Naive thymus-derived CD8-positive, alpha-beta T cell (primary cell): ENCODE measurements around the gene DNAH11. TPM values are rescaled to one million over a fixed set of nuclear protein-coding genes. Genes with fewer than 3 reads are reported as not detected.

ENCODE experiments used
- ATAC-seq, 2 donors: fragments of 150-1000 bp; cut with Tn5 transposase in 1 of 2; sonication (Bioruptor Pico), chemical (Tn5 transposase) in 1 of 2; 1 replicate in 1 of 2; 2 replicates in 1 of 2; pipeline ENCODE4 v1.10.0; 2021; ENCODE audit warnings: mild to moderate bottlenecking in 2 of 2, moderate library complexity in 2 of 2
- POLR2A ChIA-PET: fragments of 350-600 bp; sonication (Branson Sonifier 250); formaldehyde crosslinking; loops from one replicate; lab custom pipeline; 2021; ENCODE audit warnings: antibody characterized with exemption; lab: Charles Lee
- DNase-seq, 10 donors: peaks; one replicate each; pipeline versions ENCODE4 v3.0.0 to v3.0.0-alpha.2; 2020 to 2022
- H3K27ac Mint-ChIP-seq, 10 donors: one replicate each; pipeline ENCODE4 v1.8.0; 2020 to 2022; ENCODE audit warnings: mild to moderate bottlenecking in 10 of 10, mixed read lengths in 10 of 10, moderate library complexity in 4 of 10, inconsistent platforms in 1 of 10
- H3K27me3 Mint-ChIP-seq, 5 donors: one replicate each; pipeline ENCODE4 v1.8.0; 2021 to 2022; ENCODE audit warnings: mixed read lengths in 5 of 5
- H3K36me3 Mint-ChIP-seq, 3 donors: one replicate each; pipeline ENCODE4 v1.8.0; 2020 to 2022; ENCODE audit warnings: mixed read lengths in 3 of 3, mild to moderate bottlenecking in 2 of 3, inconsistent platforms in 1 of 3
- H3K4me1 Mint-ChIP-seq, 4 donors: one replicate each; pipeline ENCODE4 v1.8.0; 2021 to 2022; ENCODE audit warnings: mixed read lengths in 4 of 4
- H3K4me3 Mint-ChIP-seq, 10 donors: one replicate each; pipeline ENCODE4 v1.8.0; 2020 to 2022; ENCODE audit warnings: mild to moderate bottlenecking in 10 of 10, mixed read lengths in 10 of 10, moderate library complexity in 6 of 10, inconsistent platforms in 1 of 10
- H3K9me3 Mint-ChIP-seq, 9 donors: one replicate each; pipeline ENCODE4 v1.8.0; 2020 to 2022; ENCODE audit warnings: mixed read lengths in 9 of 9, mild to moderate bottlenecking in 3 of 9, inconsistent platforms in 1 of 9, moderate library complexity in 1 of 9
- polyA plus RNA-seq, 3 donors: library from polyadenylated mRNA; unstranded; fragments of 300-500 nt; fragmentation: Illumina TruSeq; gene quantifications; one replicate each; pipeline ENCODE4 v1.2.3, GENCODE V29; 2021
- total RNA-seq, 8 experiments: library from RNA in 2 of 8; stranded (reverse) in 2 of 8; gene quantifications; one replicate each; pipeline ENCODE4 v1.2.3 and lab custom pipeline; 2021 to 2026

Gene DNAH11
- total and polyA plus RNA-seq, 5 experiments from 2014 or later = 0.19 to 0.44 (median 0.23) TPM; not detected in 2

DNA sequence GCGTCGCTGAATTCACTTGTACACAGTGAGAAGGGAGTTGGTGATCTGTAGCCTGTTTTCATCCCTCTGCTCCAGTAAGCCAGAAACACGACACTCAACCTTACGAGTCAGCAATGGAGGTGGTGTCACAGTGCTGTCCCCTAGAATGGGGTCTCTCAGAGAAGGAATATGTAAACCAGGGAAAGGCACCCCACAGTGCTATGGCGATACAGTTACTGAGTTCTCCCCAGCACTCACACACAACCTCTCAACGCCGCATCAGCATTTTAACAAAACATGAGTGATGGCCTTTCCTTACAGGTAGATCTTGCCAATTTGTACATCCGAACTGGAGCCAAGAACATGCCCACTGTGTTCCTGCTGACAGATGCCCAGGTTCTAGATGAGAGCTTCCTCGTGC lies 206.5 kb downstream of the DNAH11 start:
- H3K4me1 Mint-ChIP-seq = no peaks in the 10 kb centered on the region
- H3K27me3 Mint-ChIP-seq = peaks cover 0 to 1% (median 0%) of the 10 kb centered on the region in 5 donors
- no peaks in the 10 kb centered on the region for H3K9me3 Mint-ChIP-seq
- ATAC-seq = no peak
- no peaks in the 10 kb centered on the region for H3K36me3 Mint-ChIP-seq
- H3K4me3 Mint-ChIP-seq = no peak overlapping the region
- no peak overlapping the region for H3K27ac Mint-ChIP-seq
- no peak for DNase-seq
- POLR2A ChIA-PET = no interaction called here

DNA sequence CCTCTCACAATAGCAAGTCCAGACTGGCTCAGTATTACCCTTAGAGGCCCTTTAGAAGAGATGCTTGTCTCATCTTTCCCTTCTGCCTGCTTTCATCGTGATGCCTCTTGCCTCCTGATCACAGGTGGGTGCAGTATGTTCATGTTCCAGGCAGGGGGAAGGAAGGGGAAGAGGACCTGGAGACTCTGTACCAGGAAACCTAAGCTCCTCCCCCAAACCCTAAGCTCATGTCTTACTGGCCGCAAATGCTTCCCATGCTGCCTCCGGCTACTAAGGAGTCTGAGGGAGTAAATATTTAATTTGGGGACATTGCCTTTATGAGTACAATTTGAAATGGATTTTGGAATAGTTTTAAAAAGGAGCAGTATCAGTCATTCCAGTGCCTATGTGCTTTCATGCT lies 210.2 kb downstream of the DNAH11 start:
- POLR2A ChIA-PET = no interaction called here
- Mint-ChIP-seq H3K36me3 (no peaks in the 10 kb centered on the region), H3K27me3 (peaks cover 1 to 17% (median 4%) of the 10 kb centered on the region in 5 donors)

DNA sequence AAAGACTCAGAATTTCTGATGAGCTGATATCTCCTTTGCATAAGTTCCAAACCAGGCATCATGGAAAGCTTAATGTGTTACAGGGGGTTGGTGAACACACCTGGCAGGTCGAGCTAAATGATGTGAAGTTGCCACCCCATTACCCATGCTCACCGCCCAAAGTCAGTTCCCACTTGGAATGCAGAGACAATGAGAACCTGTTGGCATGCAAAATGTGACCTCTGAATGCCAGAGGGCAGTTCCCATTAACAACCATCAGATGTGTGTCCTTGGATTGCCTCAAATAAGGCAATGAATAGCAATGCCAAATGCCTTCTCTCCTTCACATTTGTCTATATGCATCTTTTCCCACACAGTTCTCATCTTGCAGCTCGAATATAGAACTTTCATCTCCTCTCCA lies 212.1 kb downstream of the DNAH11 start:
- POLR2A ChIA-PET = no interaction called here
- H3K36me3 Mint-ChIP-seq = no peaks in the 10 kb centered on the region
- peaks cover 3 to 29% (median 8%) of the 10 kb centered on the region in 5 donors for H3K27me3 Mint-ChIP-seq
- H3K9me3 Mint-ChIP-seq = no peaks in the 10 kb centered on the region
- DNase-seq = no peak
- no peak overlapping the region for H3K4me3 Mint-ChIP-seq
- H3K4me1 Mint-ChIP-seq = no peaks in the 10 kb centered on the region
- no peak for ATAC-seq
- no peak overlapping the region for H3K27ac Mint-ChIP-seq

More for the DNA sequence above, 210.2 kb downstream of the DNAH11 start:
- Mint-ChIP-seq H3K9me3 (no peaks in the 10 kb centered on the region), H3K4me3 (no peak overlapping the region), H3K4me1 (no peaks in the 10 kb centered on the region), H3K27ac (no peak overlapping the region)
- ATAC-seq (no peak), DNase-seq (no peak)

DNA sequence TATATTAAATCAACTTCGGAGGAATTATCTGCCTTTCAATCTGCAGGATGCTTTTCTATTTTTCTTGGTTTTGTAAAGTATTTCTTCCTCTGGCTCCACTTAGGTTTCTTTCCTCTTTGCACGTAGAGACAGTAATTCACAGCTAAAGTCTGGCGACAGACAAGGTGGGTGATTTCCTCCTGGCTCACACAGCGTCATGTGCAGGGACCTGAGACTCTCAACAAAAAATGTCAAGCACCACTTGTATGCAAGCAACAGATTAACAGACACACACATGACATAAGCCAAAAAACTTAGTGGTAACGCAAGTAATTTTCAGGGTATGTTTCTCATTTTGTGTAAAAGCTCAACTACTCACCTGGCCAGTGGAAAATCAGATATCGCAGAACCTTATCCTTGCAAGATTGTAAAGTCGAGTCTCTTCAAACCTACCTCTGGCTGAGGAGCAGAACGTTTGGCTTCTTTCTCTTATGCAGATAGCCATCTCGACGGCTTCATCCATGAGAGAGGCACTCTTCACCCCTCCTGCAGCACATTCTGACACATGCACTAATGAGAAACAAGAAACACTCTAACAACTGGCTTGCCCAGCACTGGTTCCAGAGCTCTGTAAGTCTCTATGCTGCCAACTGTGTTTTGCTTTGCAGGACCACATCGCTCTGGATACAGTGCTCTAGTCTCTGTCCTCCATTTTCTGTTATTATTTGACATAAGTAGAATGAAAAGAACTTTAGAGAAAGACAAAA lies 214.9 kb downstream of the DNAH11 start:
- Mint-ChIP-seq H3K9me3 (no peaks in the 10 kb centered on the region), H3K36me3 (no peaks in the 10 kb centered on the region), H3K27me3 (peaks cover 2 to 29% (median 8%) of the 10 kb centered on the region in 5 donors), H3K27ac (peak overlapping the region in 1 of 10 donors; percentile 65), H3K4me1 (no peaks in the 10 kb centered on the region), H3K4me3 (no peak overlapping the region)
- POLR2A ChIA-PET = no interaction called here
- no peak for DNase-seq
- no peak for ATAC-seq

DNA sequence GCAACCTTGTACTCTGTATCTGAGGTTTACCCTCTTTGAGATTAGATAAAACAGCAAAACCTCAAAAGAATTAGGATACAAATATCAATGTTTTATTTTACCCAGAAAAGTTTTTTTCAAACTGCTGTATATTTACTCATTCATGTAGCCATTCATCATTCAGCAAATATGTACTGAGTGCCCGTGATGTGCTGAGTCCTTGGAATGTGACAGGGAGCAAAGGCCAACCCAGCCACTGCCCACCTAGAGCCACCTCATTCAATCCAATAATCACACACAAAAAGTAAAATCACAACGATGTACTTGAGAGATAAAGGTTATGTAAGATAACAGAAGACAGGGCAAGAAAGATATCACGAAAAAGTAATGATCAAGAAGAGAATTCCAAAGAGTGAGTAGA lies 215.4 kb downstream of the DNAH11 start:
- H3K36me3 Mint-ChIP-seq = no peaks in the 10 kb centered on the region
- peaks cover 2 to 29% (median 8%) of the 10 kb centered on the region in 5 donors for H3K27me3 Mint-ChIP-seq
- POLR2A ChIA-PET = no interaction called here
- H3K4me1 Mint-ChIP-seq = no peaks in the 10 kb centered on the region
- DNase-seq (no peak), ATAC-seq (no peak)
- no peak overlapping the region for H3K27ac Mint-ChIP-seq
- no peaks in the 10 kb centered on the region for H3K9me3 Mint-ChIP-seq
- H3K4me3 Mint-ChIP-seq = no peak overlapping the region

GRCh38 chr7:21762469-21762868 lies 219.6 kb downstream of the DNAH11 start:
- Mint-ChIP-seq H3K36me3 (no peaks in the 10 kb centered on the region), H3K27ac (no peak overlapping the region), H3K9me3 (no peaks in the 10 kb centered on the region), H3K27me3 (peaks cover 2 to 18% (median 6%) of the 10 kb centered on the region in 5 donors), H3K4me3 (no peak overlapping the region), H3K4me1 (no peaks in the 10 kb centered on the region)
- DNase-seq (no peak), ATAC-seq (no peak)
- POLR2A ChIA-PET = no interaction called here

DNA sequence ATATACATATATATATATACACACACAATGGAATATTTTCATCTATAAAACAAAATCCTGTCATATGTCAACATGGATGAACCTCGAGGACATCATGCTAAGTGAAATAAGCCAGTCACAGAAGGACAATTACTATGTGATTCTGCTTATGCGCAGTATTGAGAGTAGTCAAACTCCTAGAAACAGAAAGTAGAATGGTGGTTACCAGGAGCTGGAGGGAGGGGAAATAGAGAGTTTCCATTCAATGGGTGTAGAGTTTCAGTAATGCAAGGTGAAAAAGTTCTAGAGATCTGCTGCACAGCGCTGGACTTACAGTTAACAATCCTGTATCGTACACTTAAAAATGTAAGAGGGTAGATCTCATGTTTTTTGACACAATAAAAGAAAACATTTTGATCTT lies 221.0 kb downstream of the DNAH11 start:
- POLR2A ChIA-PET = no interaction called here
- H3K4me1 Mint-ChIP-seq = no peaks in the 10 kb centered on the region
- H3K4me3 Mint-ChIP-seq = no peak overlapping the region
- H3K36me3 Mint-ChIP-seq = no peaks in the 10 kb centered on the region
- H3K9me3 Mint-ChIP-seq = no peaks in the 10 kb centered on the region
- no peak for DNase-seq
- H3K27me3 Mint-ChIP-seq = peaks cover 0 to 4% (median 2%) of the 10 kb centered on the region in 5 donors
- no peak overlapping the region for H3K27ac Mint-ChIP-seq
- ATAC-seq = no peak

DNA sequence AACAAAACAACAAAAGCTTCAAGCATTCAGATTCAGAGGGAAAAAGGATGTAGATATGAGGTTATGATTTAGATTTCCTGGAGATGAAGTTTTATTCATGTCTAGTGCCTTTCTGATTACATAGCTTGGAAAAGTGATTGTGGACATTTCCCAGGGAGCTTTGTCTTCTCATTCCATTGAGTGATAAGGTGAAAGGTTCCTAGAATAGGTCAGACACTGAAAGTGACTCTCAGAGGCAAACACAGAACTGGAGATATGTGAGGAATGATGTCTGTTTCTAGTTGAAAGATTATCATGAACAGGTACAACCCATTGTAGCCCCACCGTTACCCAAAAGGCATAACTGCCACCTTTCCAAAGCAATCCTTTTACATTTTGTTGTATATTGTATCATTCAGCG lies 223.4 kb downstream of the DNAH11 start:
- Mint-ChIP-seq H3K27me3 (peaks cover 0 to 2% (median 0%) of the 10 kb centered on the region in 5 donors), H3K4me1 (no peaks in the 10 kb centered on the region), H3K4me3 (no peak overlapping the region), H3K36me3 (no peaks in the 10 kb centered on the region), H3K27ac (no peak overlapping the region), H3K9me3 (no peaks in the 10 kb centered on the region)
- DNase-seq (no peak), ATAC-seq (no peak)
- POLR2A ChIA-PET = no interaction called here

- peaks cover 0 to 3% (median 2%) of the 10 kb centered on the region in 4 donors for H3K4me1 Mint-ChIP-seq
- H3K36me3 Mint-ChIP-seq = no peaks in the 10 kb centered on the region
- H3K27me3 Mint-ChIP-seq = peaks cover 0 to 4% (median 0%) of the 10 kb centered on the region in 5 donors
- H3K27ac Mint-ChIP-seq = no peak overlapping the region
- H3K4me3 Mint-ChIP-seq = no peak overlapping the region
- POLR2A ChIA-PET = no interaction called here
- H3K9me3 Mint-ChIP-seq = no peaks in the 10 kb centered on the region
- ATAC-seq = no peak
- peak in 2 of 10 donors; percentile 2 to 4 for DNase-seq
Measured at GRCh38 chr7:21767300-21767900, 224.6 kb downstream of the DNAH11 start.

DNA sequence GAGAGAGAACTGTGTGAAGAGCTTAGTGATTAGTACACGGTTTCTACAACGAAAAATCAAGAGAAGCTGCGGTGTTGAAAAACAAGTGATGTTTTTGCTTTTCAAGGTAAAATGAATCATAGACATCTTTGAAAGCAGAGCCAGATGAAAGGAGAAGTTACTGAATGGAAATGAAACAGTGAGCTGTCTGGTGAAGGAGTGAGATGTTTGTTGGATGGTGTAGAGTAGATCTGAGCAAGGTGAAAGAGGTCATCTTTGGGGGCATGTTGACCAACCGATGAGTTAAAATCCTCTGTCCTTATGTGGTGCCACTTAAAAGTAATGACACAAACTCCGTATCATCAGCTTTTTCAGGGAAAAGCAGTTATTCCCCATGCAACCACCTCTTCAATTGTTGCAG lies 225.4 kb downstream of the DNAH11 start:
- H3K27ac Mint-ChIP-seq = no peak overlapping the region
- H3K27me3 Mint-ChIP-seq = peaks cover 0 to 4% (median 0%) of the 10 kb centered on the region in 5 donors
- POLR2A ChIA-PET = no interaction called here
- ATAC-seq (no peak), DNase-seq (no peak)
- H3K4me3 Mint-ChIP-seq = no peak overlapping the region
- H3K36me3 Mint-ChIP-seq = no peaks in the 10 kb centered on the region
- H3K4me1 Mint-ChIP-seq = peaks cover 0 to 3% (median 2%) of the 10 kb centered on the region in 4 donors
- no peaks in the 10 kb centered on the region for H3K9me3 Mint-ChIP-seq

DNA sequence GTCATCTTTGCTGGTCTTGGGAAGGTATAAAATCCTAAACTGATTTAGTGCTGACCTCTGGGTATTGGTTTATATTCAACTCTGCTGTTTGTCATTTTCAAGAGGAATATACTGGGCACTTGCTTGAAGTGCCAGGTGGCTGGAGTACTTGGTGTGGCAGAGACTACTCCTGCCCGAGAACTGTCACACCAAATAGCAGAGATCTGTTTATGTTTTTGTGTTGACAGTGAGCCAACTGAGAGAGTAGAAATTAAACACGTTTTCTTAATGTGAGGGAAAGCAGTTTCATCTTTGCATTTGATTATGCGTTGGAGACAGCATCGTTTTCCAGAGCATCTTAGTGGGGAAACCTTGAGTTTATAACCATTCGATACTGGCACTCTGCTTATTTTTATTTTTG lies 228.4 kb downstream of the DNAH11 start:
- DNase-seq (no peak), ATAC-seq (no peak)
- Mint-ChIP-seq H3K9me3 (no peaks in the 10 kb centered on the region), H3K4me3 (no peak overlapping the region), H3K4me1 (peaks cover 0 to 3% (median 2%) of the 10 kb centered on the region in 4 donors), H3K27ac (peak overlapping the region in 1 of 10 donors; percentile 6), H3K36me3 (no peaks in the 10 kb centered on the region), H3K27me3 (peaks cover 0 to 14% (median 6%) of the 10 kb centered on the region in 5 donors)
- POLR2A ChIA-PET = no interaction called here

GRCh38 chr7:21771906-21772610 lies 229.2 kb downstream of the DNAH11 start:
- Mint-ChIP-seq H3K4me1 (peaks cover 0 to 3% (median 2%) of the 10 kb centered on the region in 4 donors), H3K36me3 (no peaks in the 10 kb centered on the region), H3K27me3 (peaks cover 0 to 14% (median 6%) of the 10 kb centered on the region in 5 donors), H3K9me3 (no peaks in the 10 kb centered on the region), H3K4me3 (no peak overlapping the region), H3K27ac (no peak overlapping the region)
- POLR2A ChIA-PET = no interaction called here
- no peak for ATAC-seq
- no peak for DNase-seq

GRCh38 chr7:21773326-21773725 lies 230.5 kb downstream of the DNAH11 start:
- peaks cover 0 to 14% (median 4%) of the 10 kb centered on the region in 5 donors for H3K27me3 Mint-ChIP-seq
- ATAC-seq = no peak
- H3K9me3 Mint-ChIP-seq = no peaks in the 10 kb centered on the region
- no peak overlapping the region for H3K27ac Mint-ChIP-seq
- DNase-seq = no peak
- no peaks in the 10 kb centered on the region for H3K36me3 Mint-ChIP-seq
- no peak overlapping the region for H3K4me3 Mint-ChIP-seq
- POLR2A ChIA-PET = no interaction called here
- peaks cover 0 to 3% (median 2%) of the 10 kb centered on the region in 4 donors for H3K4me1 Mint-ChIP-seq
